H1 (cell line): Measurements from ENCODE around the gene COX5A. TPM values are rescaled to one million over a fixed set of nuclear protein-coding genes. Genes with fewer than 3 reads are reported as not detected.

Experiments
- SAP30 ChIP-seq: fragments of 300-600 bp; sonication (generic); IDR thresholded peaks from 2 replicates; pipeline ENCODE4 v1.7.1; 2012; ENCODE audit warnings: low read length, moderate library complexity, mild to moderate bottlenecking, inconsistent platforms; ENCODE audit not compliant: insufficient read depth, insufficient replicate concordance
- polyA plus RNA-seq, 7 experiments: library from polyadenylated mRNA; depleted of rRNA in 3 of 7; stranded (reverse) in 5 of 7; unstranded in 2 of 7; fragments of >200 nt in 5 of 7; fragments of 200-250 nt in 2 of 7; gene quantifications; 1 replicate in 5 of 7; 2 replicates in 1 of 7; 4 replicates in 1 of 7; pipeline versions ENCODE4 v1.2.1 to v1.2.3, GENCODE V29; 2011 to 2013; ENCODE audit warnings: missing spikeins in 2 of 7, mixed read lengths in 2 of 7
- total RNA-seq: library from RNA; stranded (reverse); fragmentation: NEBNext Ultra II Directional; extraction: Animal tissue kit (Norgen Biotek cat#: 25700); gene quantifications from 2 replicates; pipeline ENCODE4 v1.2.1, GENCODE V29; 2021

Gene COX5A
- total and polyA plus RNA-seq, 2 of the 8 experiments (the other 6 are each of a cell fraction or from before 2014, with no cell fraction given): 270 to 367 TPM

- TF ChIP-seq SAP30: no peak
Measured at GRCh38 chr15:74937590-74938371, at the start of gene COX5A (continued).
